A549 (cell line): Measurements from ENCODE around the gene ELF2. TPM values are rescaled to one million over a fixed set of nuclear protein-coding genes. Genes with fewer than 3 reads are reported as not detected.
A peak's percentile ranks its signal among the peaks of the same experiment; 100 is the strongest.

Experiments used
- ATAC-seq, 2 experiments: fragments of 200-7000 bp in 1 of 2; fragments of >200 bp in 1 of 2; cut with Nextera tagmentation in 1 of 2; cut with Tn5 transposase in 1 of 2; 3 replicates each; pipeline versions ENCODE4 v1.8.0 to v1.9.1; 2018 to 2020; ENCODE audit warnings: mild to moderate bottlenecking in 1 of 2, moderate library complexity in 1 of 2
- CTCF ChIA-PET: fragments of 300-600 bp; sonication (Branson Sonifier 250); formaldehyde crosslinking; extraction: SDS; loops from one replicate; lab custom pipeline; 2021; ENCODE audit warnings: antibody characterized with exemption, inconsistent platforms; lab: Yijun Ruan, JAX
- POLR2A ChIA-PET: fragments of 350-600 bp; formaldehyde crosslinking; extraction: SDS; loops from one replicate; lab custom pipeline; 2021; ENCODE audit warnings: antibody characterized with exemption, inconsistent platforms; lab: Yijun Ruan, JAX
- DNase-seq, 2 experiments: peaks; one replicate each; pipeline versions ENCODE4 v3.0.0 to v3.0.0-alpha.2; 2011 to 2016; ENCODE audit warnings: low read depth in 1 of 2, low spot score in 1 of 2
- FAIRE-seq: peaks from 2 replicates; lab custom pipeline; 2011; peaks lifted over from hg19 to GRCh38; lab: Jason Lieb, UNC
- H3K27ac ChIP-seq, 2 experiments: fragments of >200 bp; sonication (Bioruptor Twin); formaldehyde crosslinking; 3 replicates each; pipeline ENCODE4 v1.5.1; 2016 to 2017
- H3K4me1 ChIP-seq: fragments of >200 bp; sonication (Bioruptor Twin); formaldehyde crosslinking; 3 replicates; pipeline ENCODE4 v1.6.1; 2016
- H3K4me2 ChIP-seq: fragments of >200 bp; sonication (Bioruptor Twin); formaldehyde crosslinking; 3 replicates; pipeline ENCODE4 v1.6.1; 2016
- H3K4me3 ChIP-seq: fragments of >200 bp; sonication (Bioruptor Twin); formaldehyde crosslinking; 3 replicates; pipeline ENCODE4 v1.5.1; 2016
- H3K9me3 ChIP-seq: fragments of >200 bp; sonication (Bioruptor Twin); formaldehyde crosslinking; 3 replicates; pipeline ENCODE4 v1.6.1; 2016
- CBX8 ChIP-seq: fragments of 200-600 bp; sonication (generic); IDR thresholded peaks from 2 replicates; pipeline ENCODE4 v1.6.1; 2016
- CHD2 ChIP-seq: fragments of 150-350 bp; IDR thresholded peaks from 2 replicates; pipeline ENCODE4 v1.6.1; 2014; ENCODE audit warnings: low read length; ENCODE audit not compliant: partially characterized antibody
- EP300 ChIP-seq, 2 experiments: fragments of >200 bp; sonication (Bioruptor Twin); formaldehyde crosslinking; IDR thresholded peaks; 2 replicates in 1 of 2; 3 replicates in 1 of 2; pipeline ENCODE4 v1.6.1; 2016 to 2017
- ESRRA ChIP-seq: fragments of 150-350 bp; IDR thresholded peaks from 2 replicates; pipeline ENCODE4 v1.6.1; 2014; ENCODE audit warnings: mild to moderate bottlenecking, low read length, borderline replicate concordance
- FOSL2 ChIP-seq, 2 experiments: fragments of 450-650 bp in 1 of 2; fragments of >200 bp in 1 of 2; sonication (Bioruptor Twin) in 1 of 2; formaldehyde crosslinking; IDR thresholded peaks; 2 replicates each; pipeline versions ENCODE4 v1.5.0 to v1.6.1; 2016 to 2020; ENCODE audit warnings: mild to moderate bottlenecking in 1 of 2, moderate library complexity in 1 of 2
- HOXA7 ChIP-seq: fragments of 250-450 bp; sonication (Bioruptor Pico); IDR thresholded peaks from 2 replicates; pipeline ENCODE4 v1.5.0; 2020; ENCODE audit warnings: mild to moderate bottlenecking, moderate library complexity
- KDM1A ChIP-seq: fragments of 200-600 bp; sonication (generic); IDR thresholded peaks from 2 replicates; pipeline ENCODE4 v1.6.1; 2016; ENCODE audit warnings: low read depth, mild to moderate bottlenecking
- KDM5A ChIP-seq: fragments of 200-600 bp; sonication (generic); IDR thresholded peaks from 2 replicates; pipeline ENCODE4 v1.6.1; 2016; ENCODE audit warnings: antibody characterized with exemption, mild to moderate bottlenecking
- MAFK ChIP-seq: fragments of 450-650 bp; IDR thresholded peaks from 2 replicates; pipeline ENCODE4 v1.6.1; 2014; ENCODE audit not compliant: partially characterized antibody
- MAZ ChIP-seq: fragments of 150-350 bp; IDR thresholded peaks from 2 replicates; pipeline ENCODE4 v1.6.1; 2014; ENCODE audit warnings: antibody characterized with exemption, low read depth, low read length, borderline replicate concordance
- MYC ChIP-seq: IDR thresholded peaks from 2 replicates; pipeline ENCODE4 v1.6.1; 2012; ENCODE audit warnings: mild to moderate bottlenecking, inconsistent platforms, low read length, improper control_type of control experiment, borderline replicate concordance
- NPAS2 ChIP-seq: fragments of 250-450 bp; sonication (Bioruptor Pico); IDR thresholded peaks from 2 replicates; pipeline ENCODE4 v1.8.0; 2022; ENCODE audit warnings: mild to moderate bottlenecking, moderate library complexity, borderline replicate concordance
- PHF8 ChIP-seq: fragments of 200-600 bp; sonication (generic); IDR thresholded peaks from 2 replicates; pipeline ENCODE4 v1.6.1; 2016; ENCODE audit warnings: low read depth, mild to moderate bottlenecking, antibody characterized with exemption, moderate library complexity, borderline replicate concordance
- POLR2A ChIP-seq: IDR thresholded peaks from 2 replicates; pipeline ENCODE4 v1.6.1; 2012; ENCODE audit warnings: mild to moderate bottlenecking, low read length
- RAD21 ChIP-seq, 2 experiments: fragments of >200 bp in 1 of 2; sonication (Bioruptor Twin) in 1 of 2; formaldehyde crosslinking in 1 of 2; IDR thresholded peaks in 1 of 2; conservative IDR thresholded peaks in 1 of 2; 2 replicates in 1 of 2; 3 replicates in 1 of 2; pipeline ENCODE4 v1.6.1; 2012 to 2018; ENCODE audit warnings: inconsistent platforms in 1 of 2
- RFX5 ChIP-seq: fragments of 450-650 bp; IDR thresholded peaks from 2 replicates; pipeline ENCODE4 v1.7.1; 2014; ENCODE audit warnings: antibody characterized with exemption, mild to moderate bottlenecking, moderate library complexity
- SMC3 ChIP-seq: fragments of >200 bp; sonication (Bioruptor Twin); formaldehyde crosslinking; IDR thresholded peaks from 3 replicates; pipeline ENCODE4 v1.6.1; 2018; ENCODE audit warnings: inconsistent platforms
- ZSCAN20 ChIP-seq: fragments of 250-450 bp; sonication (Bioruptor Pico); IDR thresholded peaks from 2 replicates; pipeline ENCODE4 v1.8.0; 2022; ENCODE audit warnings: mild to moderate bottlenecking, moderate library complexity
- WGBS: methylation state at CpG from one replicate; pipeline ENCODE4 v1.1.6; 2017; ENCODE audit errors: missing lambda C conversion rate; 5-methylcytosine and 5-hydroxymethylcytosine counted together
- polyA plus RNA-seq, 4 experiments: library from polyadenylated mRNA; depleted of rRNA in 3 of 4; stranded (reverse); fragments of >200 nt; fragmentation: RNase III in 1 of 4; extraction: RNeasy Plus Mini Kit Qiagen cat#74134 plus additional on column Dnase treatment in 1 of 4; gene quantifications; 2 replicates in 3 of 4; 3 replicates in 1 of 4; pipeline ENCODE4 v1.2.3, GENCODE V29; 2011 to 2017
- TF ChIP-seq, protein P1 (sequence below): IDR thresholded peaks from 2 replicates; pipeline ENCODE4 v1.6.1; 2012
- TF ChIP-seq, protein P2 (sequence below): fragments of >200 bp; sonication (Bioruptor Twin); formaldehyde crosslinking; IDR thresholded peaks from 3 replicates; pipeline ENCODE4 v1.6.1; 2016
- TF ChIP-seq, protein P3 (sequence below): fragments of 250-450 bp; sonication (Bioruptor Pico); IDR thresholded peaks from 2 replicates; pipeline ENCODE4 v1.5.0; 2021; ENCODE audit warnings: mild to moderate bottlenecking, moderate library complexity, borderline replicate concordance
- TF ChIP-seq, protein P4 (sequence below): fragments of >200 bp; sonication (Bioruptor Twin); formaldehyde crosslinking; IDR thresholded peaks from 3 replicates; pipeline ENCODE4 v1.5.1; 2016

Gene ELF2
- polyA plus RNA-seq, 2 of the 4 experiments (the other 2 are of a cell fraction) = 12.7 to 24.3 TPM

DNA sequence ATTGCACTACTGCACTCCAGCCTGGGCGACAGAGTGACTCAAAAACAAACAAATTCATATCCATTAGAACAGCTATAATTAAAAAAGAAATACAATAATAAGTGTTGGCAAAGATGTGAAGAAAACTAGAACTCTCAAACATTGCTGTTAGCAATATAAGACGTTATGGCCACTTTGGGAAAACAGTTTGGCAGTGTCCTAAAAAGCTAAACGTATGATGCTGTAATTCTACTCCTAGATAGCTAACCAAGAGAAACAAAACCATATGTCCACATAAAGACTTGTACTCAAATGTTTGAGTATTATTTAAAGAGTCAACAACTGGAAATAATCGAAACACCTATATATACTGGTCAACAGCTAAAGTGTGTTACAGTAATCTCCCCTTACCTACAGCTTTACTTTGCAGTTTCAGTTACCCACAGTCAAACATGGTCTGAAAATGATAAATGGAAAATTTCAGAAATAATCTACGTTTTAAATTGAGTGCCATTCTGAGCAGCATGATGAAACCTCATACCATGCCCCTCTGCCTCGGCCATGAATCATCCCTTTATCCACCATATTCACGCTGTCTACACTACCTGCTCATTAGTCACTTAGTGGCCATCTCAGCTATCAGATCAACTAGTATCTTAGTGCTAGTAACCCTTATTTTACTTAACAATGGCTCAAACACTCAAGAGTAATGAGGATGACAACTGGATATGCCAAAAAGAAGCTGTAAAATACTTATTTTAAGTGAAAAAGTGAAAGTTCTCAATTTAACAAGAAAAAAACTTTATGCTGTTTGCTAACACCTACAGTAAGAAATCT is 4.9 kb downstream of the ELF2 start:
- H3K9me3 ChIP-seq = no peaks in the 10 kb centered on the region
- FAIRE-seq (no peak), DNase-seq (peak; percentile 25 to 35), ATAC-seq (0 out of 6 replicates have a peak, but pooled peaks of 1 of the 2 experiments have one; percentile 38)
- no peak overlapping the region for H3K4me3 ChIP-seq
- H3K27ac ChIP-seq = peak overlapping the region; percentile 69 to 71
- WGBS = 30% methylated on average over 7 of the region's 7 CpGs
- TF ChIP-seq FOSL2 (IDR thresholded peaks at IDR 0.05) = no peak
- peak; percentile 54 for TF ChIP-seq FOSL2 (CRISPR knock-in tag; IDR thresholded peaks at IDR 0.05)
- TF ChIP-seq, protein P1, sequence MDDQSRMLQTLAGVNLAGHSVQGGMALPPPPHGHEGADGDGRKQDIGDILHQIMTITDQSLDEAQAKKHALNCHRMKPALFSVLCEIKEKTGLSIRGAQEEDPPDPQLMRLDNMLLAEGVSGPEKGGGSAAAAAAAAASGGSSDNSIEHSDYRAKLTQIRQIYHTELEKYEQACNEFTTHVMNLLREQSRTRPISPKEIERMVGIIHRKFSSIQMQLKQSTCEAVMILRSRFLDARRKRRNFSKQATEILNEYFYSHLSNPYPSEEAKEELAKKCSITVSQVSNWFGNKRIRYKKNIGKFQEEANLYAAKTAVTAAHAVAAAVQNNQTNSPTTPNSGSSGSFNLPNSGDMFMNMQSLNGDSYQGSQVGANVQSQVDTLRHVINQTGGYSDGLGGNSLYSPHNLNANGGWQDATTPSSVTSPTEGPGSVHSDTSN = no peak
- TF ChIP-seq PHF8 = no peak
- ChIA-PET CTCF (interaction anchor here (0.6 to 1.9 kb wide), 4 partner anchors 24 to 142 kb away, joined by 3 to 8 read pairs (median 3); no protein-coding TSS in a partner anchor), POLR2A (no interaction called here)
- H3K4me2 ChIP-seq = peak overlapping the region; percentile 84
- H3K4me1 ChIP-seq = peaks cover 36% of the 10 kb centered on the region

DNA sequence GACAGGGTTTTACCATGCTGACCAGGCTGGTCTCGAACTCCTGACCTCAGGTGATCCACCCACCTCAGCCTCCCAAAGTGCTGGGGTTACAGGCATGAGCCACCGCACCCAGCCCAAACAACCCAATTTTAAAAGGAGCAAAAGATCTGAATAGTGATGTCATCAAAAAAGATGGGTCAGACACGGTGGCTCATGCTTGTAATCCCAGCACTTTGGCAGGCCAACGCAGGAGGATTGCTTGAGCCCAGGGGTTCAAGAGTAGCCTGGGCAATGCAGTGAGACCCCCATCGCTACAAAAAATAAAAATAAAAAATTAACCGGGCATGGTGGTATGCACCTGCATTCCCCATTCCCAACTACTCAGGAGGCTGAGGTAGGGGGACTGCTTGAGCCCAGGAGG is 6.1 kb downstream of the ELF2 start:
- FAIRE-seq = no peak
- no peak for DNase-seq
- TF ChIP-seq MAZ (no peak), CBX8 (no peak), EP300 (IDR thresholded peaks at IDR 0.05) (no peak), RFX5 (no peak), ESRRA (no peak), KDM5A (no peak), HOXA7 (no peak), POLR2A (no peak), SMC3 (no peak), MYC (no peak), NPAS2 (no peak), RAD21 (conservative IDR thresholded peaks at IDR 0.05 in 1 of 2, IDR thresholded peaks at IDR 0.05 in 1 of 2) (no peak), CHD2 (no peak), KDM1A (no peak), MAFK (no peak), ZSCAN20 (no peak)
- TF ChIP-seq, protein P2, sequence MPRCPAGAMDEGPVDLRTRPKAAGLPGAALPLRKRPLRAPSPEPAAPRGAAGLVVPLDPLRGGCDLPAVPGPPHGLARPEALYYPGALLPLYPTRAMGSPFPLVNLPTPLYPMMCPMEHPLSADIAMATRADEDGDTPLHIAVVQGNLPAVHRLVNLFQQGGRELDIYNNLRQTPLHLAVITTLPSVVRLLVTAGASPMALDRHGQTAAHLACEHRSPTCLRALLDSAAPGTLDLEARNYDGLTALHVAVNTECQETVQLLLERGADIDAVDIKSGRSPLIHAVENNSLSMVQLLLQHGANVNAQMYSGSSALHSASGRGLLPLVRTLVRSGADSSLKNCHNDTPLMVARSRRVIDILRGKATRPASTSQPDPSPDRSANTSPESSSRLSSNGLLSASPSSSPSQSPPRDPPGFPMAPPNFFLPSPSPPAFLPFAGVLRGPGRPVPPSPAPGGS = no peak
- TF ChIP-seq, protein P1 = no peak
- TF ChIP-seq, protein P3, sequence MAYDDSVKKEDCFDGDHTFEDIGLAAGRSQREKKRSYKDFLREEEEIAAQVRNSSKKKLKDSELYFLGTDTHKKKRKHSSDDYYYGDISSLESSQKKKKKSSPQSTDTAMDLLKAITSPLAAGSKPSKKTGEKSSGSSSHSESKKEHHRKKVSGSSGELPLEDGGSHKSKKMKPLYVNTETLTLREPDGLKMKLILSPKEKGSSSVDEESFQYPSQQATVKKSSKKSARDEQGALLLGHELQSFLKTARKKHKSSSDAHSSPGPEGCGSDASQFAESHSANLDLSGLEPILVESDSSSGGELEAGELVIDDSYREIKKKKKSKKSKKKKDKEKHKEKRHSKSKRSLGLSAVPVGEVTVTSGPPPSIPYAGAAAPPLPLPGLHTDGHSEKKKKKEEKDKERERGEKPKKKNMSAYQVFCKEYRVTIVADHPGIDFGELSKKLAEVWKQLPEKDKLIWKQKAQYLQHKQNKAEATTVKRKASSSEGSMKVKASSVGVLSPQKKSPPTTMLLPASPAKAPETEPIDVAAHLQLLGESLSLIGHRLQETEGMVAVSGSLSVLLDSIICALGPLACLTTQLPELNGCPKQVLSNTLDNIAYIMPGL (CRISPR knock-in tag) = no peak
- TF ChIP-seq, protein P4, sequence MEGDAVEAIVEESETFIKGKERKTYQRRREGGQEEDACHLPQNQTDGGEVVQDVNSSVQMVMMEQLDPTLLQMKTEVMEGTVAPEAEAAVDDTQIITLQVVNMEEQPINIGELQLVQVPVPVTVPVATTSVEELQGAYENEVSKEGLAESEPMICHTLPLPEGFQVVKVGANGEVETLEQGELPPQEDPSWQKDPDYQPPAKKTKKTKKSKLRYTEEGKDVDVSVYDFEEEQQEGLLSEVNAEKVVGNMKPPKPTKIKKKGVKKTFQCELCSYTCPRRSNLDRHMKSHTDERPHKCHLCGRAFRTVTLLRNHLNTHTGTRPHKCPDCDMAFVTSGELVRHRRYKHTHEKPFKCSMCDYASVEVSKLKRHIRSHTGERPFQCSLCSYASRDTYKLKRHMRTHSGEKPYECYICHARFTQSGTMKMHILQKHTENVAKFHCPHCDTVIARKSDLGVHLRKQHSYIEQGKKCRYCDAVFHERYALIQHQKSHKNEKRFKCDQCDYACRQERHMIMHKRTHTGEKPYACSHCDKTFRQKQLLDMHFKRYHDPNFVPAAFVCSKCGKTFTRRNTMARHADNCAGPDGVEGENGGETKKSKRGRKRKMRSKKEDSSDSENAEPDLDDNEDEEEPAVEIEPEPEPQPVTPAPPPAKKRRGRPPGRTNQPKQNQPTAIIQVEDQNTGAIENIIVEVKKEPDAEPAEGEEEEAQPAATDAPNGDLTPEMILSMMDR = no peak
- ChIA-PET CTCF (interaction anchor here (1.9 kb wide), 1 partner anchor 140 kb away, joined by 8 read pairs; no protein-coding TSS in a partner anchor), POLR2A (no interaction called here)
- ATAC-seq = no peak
- H3K9me3 ChIP-seq = no peaks in the 10 kb centered on the region
- no peak overlapping the region for H3K4me3 ChIP-seq
- no peak overlapping the region for H3K27ac ChIP-seq
- H3K4me1 ChIP-seq = peaks cover 36% of the 10 kb centered on the region
- WGBS = 98% methylated on average over 5 of the region's 6 CpGs
- no peak overlapping the region for H3K4me2 ChIP-seq
